ENCODE results near the gene BTN1A1. TPM values are rescaled to one million over a fixed set of nuclear protein-coding genes. Genes with fewer than 3 reads are reported as not detected.

The BTN1A1 gene
- total and polyA plus RNA-seq, 9 of the 15 experiments (the other 6 are each of a cell fraction or from before 2014, with no cell fraction given) = 0.01 to 0.15 (median 0.06) TPM; not detected in 4

DNA sequence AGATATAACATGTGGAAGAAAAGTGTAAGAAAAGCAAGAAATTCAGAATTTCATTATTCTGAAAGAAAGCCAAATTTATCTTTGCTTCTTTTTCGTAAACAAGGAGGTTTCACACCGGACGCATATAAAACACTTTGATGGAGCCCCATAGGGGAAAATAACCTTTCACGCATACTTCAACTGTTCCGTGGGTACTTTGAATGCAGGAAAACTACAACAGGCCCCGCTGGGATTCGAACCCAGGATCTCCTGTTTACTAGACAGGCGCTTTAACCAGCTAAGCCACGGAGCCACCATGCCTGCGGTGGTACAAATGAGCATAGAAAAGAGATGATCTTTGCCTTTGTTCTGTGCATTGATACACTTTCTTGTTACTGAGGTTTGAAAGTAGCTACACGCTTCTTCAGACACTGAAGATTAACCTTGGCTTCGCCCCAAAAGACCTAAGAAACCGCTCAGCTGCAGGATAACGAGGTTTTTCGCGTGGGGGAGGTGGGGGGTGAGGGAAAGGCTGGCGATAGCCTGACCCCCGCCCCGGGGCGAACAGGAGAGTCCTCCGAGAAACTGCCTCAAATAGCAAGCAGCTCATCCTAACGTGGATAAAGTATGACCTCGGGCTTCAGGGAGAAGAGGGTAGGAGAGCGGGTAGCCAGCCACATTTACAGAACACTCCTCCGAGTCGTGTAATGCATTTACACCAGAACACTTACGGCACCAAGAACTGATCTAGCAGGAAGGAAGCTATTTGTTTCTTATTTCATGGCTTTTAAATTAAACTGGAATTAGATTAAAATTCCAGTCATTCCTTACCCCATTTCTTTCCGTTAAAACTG is 32.8 kb downstream of the BTN1A1 start (continued):
- TF ChIP-seq ZNF232 (CRISPR knock-in tag; IDR thresholded peaks at IDR 0.05) (no peak), NBN (IDR thresholded peaks at IDR 0.05; ENCODE audit: low read depth) (peak; percentile 89), ZNF717 (CRISPR knock-in tag; IDR thresholded peaks at IDR 0.05) (no peak), CBFB (CRISPR knock-in tag; IDR thresholded peaks at IDR 0.05) (no peak), POLR2A (conservative IDR thresholded peaks at IDR 0.05) (no peak), HNRNPK (IDR thresholded peaks at IDR 0.05; ENCODE audit: low read depth, low read length, poor library complexity, severe bottlenecking) (no peak), ZNF589 (CRISPR knock-in tag; IDR thresholded peaks at IDR 0.05; ENCODE audit: low read depth) (0 out of 2 replicates have a peak, but pooled peaks have one; percentile 24), RBM22 (IDR thresholded peaks at IDR 0.05; ENCODE audit: low read depth, low read length, poor library complexity, severe bottlenecking) (no peak), ZNF263 (CRISPR knock-in tag; IDR thresholded peaks at IDR 0.05; ENCODE audit: borderline replicate concordance) (peak; percentile 46; the same call in 1 of the 2 replicates), DIDO1 (tag; IDR thresholded peaks at IDR 0.05; ENCODE audit: low read depth) (no peak), SREBF2 (CRISPR knock-in tag; IDR thresholded peaks at IDR 0.05) (no peak), NELFE (IDR thresholded peaks at IDR 0.05; ENCODE audit: insufficient read depth, insufficient read length) (no peak), ASH1L (IDR thresholded peaks at IDR 0.05; ENCODE audit: borderline replicate concordance, low read depth, partially characterized antibody) (no peak), JUN (IDR thresholded peaks at IDR 0.05; ENCODE audit: borderline replicate concordance, low read depth, low read length) (peak; percentile 60; the same call in 1 of the 2 replicates), JUN (CRISPR knock-in tag; IDR thresholded peaks at IDR 0.05; ENCODE audit: borderline replicate concordance) (no peak), ZNF699 (CRISPR knock-in tag; IDR thresholded peaks at IDR 0.05; ENCODE audit: insufficient replicate concordance) (no peak), SUPT5H (IDR thresholded peaks at IDR 0.05) (no peak), KDM4B (IDR thresholded peaks at IDR 0.05; ENCODE audit: borderline replicate concordance in 2 of 2, low read depth in 1 of 2) (no peak), KAT2B (IDR thresholded peaks at IDR 0.05; ENCODE audit: low read depth, low read length) (no peak), RFX5 (IDR thresholded peaks at IDR 0.05; ENCODE audit: low read depth, low read length) (peak; percentile 83; the same call in 1 of the 2 replicates), ZZZ3 (IDR thresholded peaks at IDR 0.05) (no peak), CREB1 (IDR thresholded peaks at IDR 0.05) (peak; percentile 63), CREB1 (CRISPR knock-in tag; IDR thresholded peaks at IDR 0.05) (peak; percentile 67; the same call in 1 of the 2 replicates), SP2 (IDR thresholded peaks at IDR 0.05; ENCODE audit: extremely low read depth, low read depth, low read length, poor library complexity, severe bottlenecking) (no peak), SRSF7 (optimal IDR thresholded peaks at IDR 0.05; ENCODE audit: low read depth, low read length) (no peak), XRCC4 (IDR thresholded peaks at IDR 0.05; ENCODE audit: extremely low read depth, insufficient read depth, insufficient read length) (no peak)
- TF ChIP-seq, protein P1, sequence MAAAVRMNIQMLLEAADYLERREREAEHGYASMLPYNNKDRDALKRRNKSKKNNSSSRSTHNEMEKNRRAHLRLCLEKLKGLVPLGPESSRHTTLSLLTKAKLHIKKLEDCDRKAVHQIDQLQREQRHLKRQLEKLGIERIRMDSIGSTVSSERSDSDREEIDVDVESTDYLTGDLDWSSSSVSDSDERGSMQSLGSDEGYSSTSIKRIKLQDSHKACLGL (CRISPR knock-in tag; IDR thresholded peaks at IDR 0.05; ENCODE audit: borderline replicate concordance, poor library complexity, severe bottlenecking) = no peak
- TF ChIP-seq, protein P2, sequence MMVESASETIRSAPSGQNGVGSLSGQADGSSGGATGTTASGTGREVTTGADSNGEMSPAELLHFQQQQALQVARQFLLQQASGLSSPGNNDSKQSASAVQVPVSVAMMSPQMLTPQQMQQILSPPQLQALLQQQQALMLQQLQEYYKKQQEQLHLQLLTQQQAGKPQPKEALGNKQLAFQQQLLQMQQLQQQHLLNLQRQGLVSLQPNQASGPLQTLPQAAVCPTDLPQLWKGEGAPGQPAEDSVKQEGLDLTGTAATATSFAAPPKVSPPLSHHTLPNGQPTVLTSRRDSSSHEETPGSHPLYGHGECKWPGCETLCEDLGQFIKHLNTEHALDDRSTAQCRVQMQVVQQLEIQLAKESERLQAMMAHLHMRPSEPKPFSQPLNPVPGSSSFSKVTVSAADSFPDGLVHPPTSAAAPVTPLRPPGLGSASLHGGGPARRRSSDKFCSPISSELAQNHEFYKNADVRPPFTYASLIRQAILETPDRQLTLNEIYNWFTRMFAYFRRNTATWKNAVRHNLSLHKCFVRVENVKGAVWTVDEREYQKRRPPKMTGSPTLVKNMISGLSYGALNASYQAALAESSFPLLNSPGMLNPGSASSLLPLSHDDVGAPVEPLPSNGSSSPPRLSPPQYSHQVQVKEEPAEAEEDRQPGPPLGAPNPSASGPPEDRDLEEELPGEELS (CRISPR knock-in tag; IDR thresholded peaks at IDR 0.05; ENCODE audit: borderline replicate concordance) = no peak
